Epithelial cell of proximal tubule (primary cell): ENCODE results near the gene PRKN. TPM values are rescaled to one million over a fixed set of nuclear protein-coding genes. Genes with fewer than 3 reads are reported as not detected.

Experiments
- DNase-seq: peaks from one replicate; pipeline ENCODE4 v3.0.0-alpha.2; 2011; ENCODE audit warnings: low read depth
- H3K4me3 ChIP-seq: 2 replicates; pipeline ENCODE4 v1.5.1; 2011; ENCODE audit warnings: low read depth, mild to moderate bottlenecking, low read length
- total RNA-seq: library from RNA; depleted of rRNA; stranded (reverse); fragments of >200 nt; gene quantifications from 2 replicates; pipeline ENCODE4 v1.2.3, GENCODE V29; 2015
- TF ChIP-seq, protein P1 (sequence below): conservative IDR thresholded peaks from 2 replicates; pipeline ENCODE4 v1.5.1; 2012; ENCODE audit warnings: low read depth, mild to moderate bottlenecking, low read length

PRKN gene
- total RNA-seq, 1 donor from 2014 or later, result 0.58 TPM

- DNase-seq, result no peak
- TF ChIP-seq, protein P1, sequence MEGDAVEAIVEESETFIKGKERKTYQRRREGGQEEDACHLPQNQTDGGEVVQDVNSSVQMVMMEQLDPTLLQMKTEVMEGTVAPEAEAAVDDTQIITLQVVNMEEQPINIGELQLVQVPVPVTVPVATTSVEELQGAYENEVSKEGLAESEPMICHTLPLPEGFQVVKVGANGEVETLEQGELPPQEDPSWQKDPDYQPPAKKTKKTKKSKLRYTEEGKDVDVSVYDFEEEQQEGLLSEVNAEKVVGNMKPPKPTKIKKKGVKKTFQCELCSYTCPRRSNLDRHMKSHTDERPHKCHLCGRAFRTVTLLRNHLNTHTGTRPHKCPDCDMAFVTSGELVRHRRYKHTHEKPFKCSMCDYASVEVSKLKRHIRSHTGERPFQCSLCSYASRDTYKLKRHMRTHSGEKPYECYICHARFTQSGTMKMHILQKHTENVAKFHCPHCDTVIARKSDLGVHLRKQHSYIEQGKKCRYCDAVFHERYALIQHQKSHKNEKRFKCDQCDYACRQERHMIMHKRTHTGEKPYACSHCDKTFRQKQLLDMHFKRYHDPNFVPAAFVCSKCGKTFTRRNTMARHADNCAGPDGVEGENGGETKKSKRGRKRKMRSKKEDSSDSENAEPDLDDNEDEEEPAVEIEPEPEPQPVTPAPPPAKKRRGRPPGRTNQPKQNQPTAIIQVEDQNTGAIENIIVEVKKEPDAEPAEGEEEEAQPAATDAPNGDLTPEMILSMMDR, result no peak
- H3K4me3 ChIP-seq, result no peak overlapping the region
Measured at GRCh38 chr6:162154930-162155329, 572.6 kb downstream of the PRKN start.

DNA sequence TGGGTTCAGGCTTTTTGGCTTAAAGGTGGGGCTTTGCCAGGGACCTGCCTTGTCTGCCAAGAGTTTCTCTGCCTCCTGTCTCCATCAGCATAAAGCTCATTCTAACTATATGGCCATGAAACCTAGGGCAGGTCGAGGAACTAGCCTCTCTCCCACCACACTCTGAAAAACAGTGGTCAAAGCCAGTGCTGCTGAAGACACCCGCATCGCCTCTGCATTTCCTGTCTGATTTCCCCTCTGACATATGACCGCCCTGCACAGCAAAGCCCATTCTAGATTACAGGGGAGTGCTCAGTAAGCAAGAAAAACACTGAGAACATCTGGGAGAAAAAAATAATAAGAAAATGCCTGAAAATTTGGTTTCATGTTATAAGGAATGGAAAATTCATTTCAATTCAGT, 573.6 kb downstream of the PRKN start:
- DNase-seq, result no peak
- TF ChIP-seq, protein P1, result no peak
- H3K4me3 ChIP-seq, result no peak overlapping the region

GRCh38 chr6:162153120-162153519, 574.4 kb downstream of the PRKN start:
- TF ChIP-seq, protein P1, result no peak
- H3K4me3 ChIP-seq, result no peak overlapping the region
- DNase-seq, result no peak

DNA sequence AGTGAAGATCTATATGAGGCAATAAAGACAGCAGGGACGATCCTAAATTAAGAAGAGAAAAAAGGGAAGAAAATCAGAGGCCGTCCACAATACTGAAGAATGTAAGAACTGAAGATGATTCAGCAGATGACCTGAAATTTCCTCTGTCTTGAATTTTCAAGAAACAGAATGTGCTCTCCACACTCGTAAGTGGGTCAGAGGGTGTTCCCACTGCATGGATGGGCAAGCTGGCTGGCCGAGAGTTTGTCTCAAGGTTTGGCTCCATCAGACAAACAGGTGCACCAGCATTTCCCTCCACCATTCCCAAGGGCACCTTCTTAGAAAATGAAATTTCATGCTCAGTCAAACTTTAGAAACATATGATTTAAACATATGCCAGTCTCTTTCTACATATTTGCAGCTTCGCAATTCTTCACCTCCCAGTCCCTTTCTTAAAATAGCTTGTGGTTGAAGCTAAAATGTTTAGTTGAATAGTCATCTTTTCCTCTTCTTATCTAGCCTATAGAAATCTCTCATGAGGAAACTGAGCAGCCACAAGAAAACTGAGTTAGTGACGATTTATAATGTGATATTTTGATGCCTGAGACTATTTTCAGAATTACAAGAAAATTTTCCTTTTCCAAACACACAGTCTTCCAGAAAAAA, 576.4 kb downstream of the PRKN start:
- H3K4me3 ChIP-seq, result no peak overlapping the region
- TF ChIP-seq, protein P1, result no peak
- peak; percentile 26 for DNase-seq

- no peak for DNase-seq
- TF ChIP-seq, protein P1, result no peak
- no peak overlapping the region for H3K4me3 ChIP-seq
Measured at GRCh38 chr6:162150295-162150694, 577.3 kb downstream of the PRKN start.

- no peak for DNase-seq
- H3K4me3 ChIP-seq, result no peak overlapping the region
- TF ChIP-seq, protein P1, result no peak
Measured at GRCh38 chr6:162149786-162150185, 577.8 kb downstream of the PRKN start.

DNA sequence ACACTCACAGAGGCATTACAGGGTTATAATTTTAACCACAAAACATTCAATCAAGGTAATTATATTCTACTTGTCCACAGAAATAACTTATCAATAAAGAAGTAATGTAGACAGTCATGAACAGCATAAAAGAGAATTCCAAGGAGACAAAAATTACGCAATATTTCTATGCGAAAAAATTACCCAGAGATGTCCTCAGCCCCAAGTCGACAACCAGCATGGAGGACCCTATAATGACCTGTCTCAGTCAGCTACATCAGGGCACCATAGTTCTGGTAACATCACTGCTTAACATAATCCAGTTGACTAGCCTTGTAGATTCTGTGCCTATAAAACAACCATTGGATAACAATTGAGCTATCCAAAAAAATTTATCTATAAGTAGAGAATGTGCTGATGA, 579.8 kb downstream of the PRKN start:
- H3K4me3 ChIP-seq, result no peak overlapping the region
- DNase-seq, result no peak
- TF ChIP-seq, protein P1, result no peak
